SK-N-SH treated with all-trans-retinoic acid at 6 μM for 48 hours (cell line): ENCODE results near the gene AK6.

Experiments
- ATAC-seq: fragments of 200-7000 bp; cut with Tn5 transposase; 3 replicates; pipeline ENCODE4 v1.9.1; 2020; ENCODE audit warnings: mild to moderate bottlenecking, moderate library complexity
- ARNTL ChIP-seq: fragments of 450-650 bp; formaldehyde crosslinking; IDR thresholded peaks from 2 replicates; pipeline ENCODE4 v1.5.0; 2020; ENCODE audit warnings: low read depth, mild to moderate bottlenecking, moderate library complexity, borderline replicate concordance
- BACH2 ChIP-seq: fragments of 250-450 bp; sonication (Bioruptor Pico); IDR thresholded peaks from 2 replicates; pipeline ENCODE4 v1.9.0; 2021; ENCODE audit warnings: mild to moderate bottlenecking, borderline replicate concordance
- CREB5 ChIP-seq: fragments of 250-450 bp; sonication (Bioruptor Pico); IDR thresholded peaks from 2 replicates; pipeline ENCODE4 v1.5.1; 2020; ENCODE audit warnings: low read depth, mild to moderate bottlenecking, moderate library complexity
- CSDC2 ChIP-seq: fragments of 250-450 bp; sonication (Bioruptor Pico); IDR thresholded peaks from 2 replicates; pipeline ENCODE4 v1.5.0; 2020; ENCODE audit warnings: mild to moderate bottlenecking, moderate library complexity
- OSR1 ChIP-seq: fragments of 250-450 bp; sonication (Bioruptor Pico); IDR thresholded peaks from 2 replicates; pipeline ENCODE4 v1.8.0; 2022; ENCODE audit warnings: moderate library complexity, mild to moderate bottlenecking, inconsistent platforms
- POU6F1 ChIP-seq: fragments of 250-450 bp; sonication (Bioruptor Pico); IDR thresholded peaks from 2 replicates; pipeline ENCODE4 v1.8.0; 2021; ENCODE audit warnings: low read depth, mild to moderate bottlenecking, moderate library complexity, borderline replicate concordance
- PPARA ChIP-seq: fragments of 250-450 bp; sonication (Bioruptor Pico); IDR thresholded peaks from 2 replicates; pipeline ENCODE4 v1.5.0; 2020; ENCODE audit warnings: mild to moderate bottlenecking, borderline replicate concordance
- RARB ChIP-seq: fragments of 250-450 bp; sonication (Bioruptor Pico); IDR thresholded peaks from 2 replicates; pipeline ENCODE4 v1.8.0; 2021; ENCODE audit warnings: mild to moderate bottlenecking, moderate library complexity
- SNAI2 ChIP-seq: fragments of 250-450 bp; sonication (Bioruptor Pico); IDR thresholded peaks from 2 replicates; pipeline ENCODE4 v1.5.0; 2020; ENCODE audit warnings: mild to moderate bottlenecking, moderate library complexity
- TCF4 ChIP-seq: fragments of 250-450 bp; sonication (Bioruptor Pico); IDR thresholded peaks from 2 replicates; pipeline ENCODE4 v1.8.0; 2021; ENCODE audit warnings: mild to moderate bottlenecking, moderate library complexity, borderline replicate concordance
- TSHZ2 ChIP-seq: fragments of 250-450 bp; sonication (Bioruptor Pico); IDR thresholded peaks from 2 replicates; pipeline ENCODE4 v1.5.0; 2020; ENCODE audit warnings: mild to moderate bottlenecking, moderate library complexity
- ZC3H10 ChIP-seq: fragments of 250-450 bp; sonication (Bioruptor Pico); IDR thresholded peaks from 2 replicates; pipeline ENCODE4 v1.5.1; 2021; ENCODE audit warnings: mild to moderate bottlenecking, moderate library complexity
- ZFP30 ChIP-seq: fragments of 450-650 bp; formaldehyde crosslinking; IDR thresholded peaks from 2 replicates; pipeline ENCODE4 v1.5.0; 2022; ENCODE audit warnings: mild to moderate bottlenecking, moderate library complexity
- ZNF565 ChIP-seq: fragments of 450-650 bp; formaldehyde crosslinking; conservative IDR thresholded peaks from 2 replicates; pipeline ENCODE4 v1.5.0; 2020; ENCODE audit warnings: low read depth, mild to moderate bottlenecking, moderate library complexity
- ZNF8 ChIP-seq: fragments of 450-650 bp; formaldehyde crosslinking; IDR thresholded peaks from 2 replicates; pipeline ENCODE4 v1.5.0; 2020; ENCODE audit warnings: mild to moderate bottlenecking, moderate library complexity
- TF ChIP-seq, protein P1 (sequence below): fragments of 250-450 bp; sonication (Bioruptor Pico); IDR thresholded peaks from 2 replicates; pipeline ENCODE4 v1.8.0; 2020; ENCODE audit warnings: mild to moderate bottlenecking, moderate library complexity, borderline replicate concordance
- TF ChIP-seq, protein P2 (sequence below): fragments of 250-450 bp; sonication (Bioruptor Pico); IDR thresholded peaks from 2 replicates; pipeline ENCODE4 v1.5.1; 2021; ENCODE audit warnings: mild to moderate bottlenecking, moderate library complexity

Gene AK6

GRCh38 chr5:69359699-69360098, 9.6 kb downstream of the AK6 start:
- ATAC-seq, result no peak
- no peak for TF ChIP-seq PPARA
- no peak for TF ChIP-seq SNAI2 (CRISPR knock-in tag)
- no peak for TF ChIP-seq ARNTL (CRISPR knock-in tag)
- no peak for TF ChIP-seq ZC3H10 (CRISPR knock-in tag)
- TF ChIP-seq, protein P1, sequence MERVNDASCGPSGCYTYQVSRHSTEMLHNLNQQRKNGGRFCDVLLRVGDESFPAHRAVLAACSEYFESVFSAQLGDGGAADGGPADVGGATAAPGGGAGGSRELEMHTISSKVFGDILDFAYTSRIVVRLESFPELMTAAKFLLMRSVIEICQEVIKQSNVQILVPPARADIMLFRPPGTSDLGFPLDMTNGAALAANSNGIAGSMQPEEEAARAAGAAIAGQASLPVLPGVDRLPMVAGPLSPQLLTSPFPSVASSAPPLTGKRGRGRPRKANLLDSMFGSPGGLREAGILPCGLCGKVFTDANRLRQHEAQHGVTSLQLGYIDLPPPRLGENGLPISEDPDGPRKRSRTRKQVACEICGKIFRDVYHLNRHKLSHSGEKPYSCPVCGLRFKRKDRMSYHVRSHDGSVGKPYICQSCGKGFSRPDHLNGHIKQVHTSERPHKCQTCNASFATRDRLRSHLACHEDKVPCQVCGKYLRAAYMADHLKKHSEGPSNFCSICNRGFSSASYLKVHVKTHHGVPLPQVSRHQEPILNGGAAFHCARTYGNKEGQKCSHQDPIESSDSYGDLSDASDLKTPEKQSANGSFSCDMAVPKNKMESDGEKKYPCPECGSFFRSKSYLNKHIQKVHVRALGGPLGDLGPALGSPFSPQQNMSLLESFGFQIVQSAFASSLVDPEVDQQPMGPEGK (CRISPR knock-in tag), result no peak
- TF ChIP-seq TCF4 (CRISPR knock-in tag), result no peak
- TF ChIP-seq ZNF565 (CRISPR knock-in tag), result no peak
- no peak for TF ChIP-seq POU6F1 (CRISPR knock-in tag)
- TF ChIP-seq OSR1 (CRISPR knock-in tag), result no peak
- TF ChIP-seq TSHZ2 (CRISPR knock-in tag), result no peak
- TF ChIP-seq ZNF8, result no peak
- TF ChIP-seq CSDC2, result no peak
- TF ChIP-seq RARB (CRISPR knock-in tag), result no peak

GRCh38 chr5:69350664-69351063, 18.7 kb downstream of the AK6 start:
- ATAC-seq, result no peak
- no peak for TF ChIP-seq TSHZ2 (CRISPR knock-in tag)
- no peak for TF ChIP-seq BACH2 (CRISPR knock-in tag)
- peak; percentile 78 for TF ChIP-seq ZNF8
- no peak for TF ChIP-seq ARNTL (CRISPR knock-in tag)

GRCh38 chr5:69343083-69343482, 26.2 kb downstream of the AK6 start:
- ATAC-seq, result no peak

DNA sequence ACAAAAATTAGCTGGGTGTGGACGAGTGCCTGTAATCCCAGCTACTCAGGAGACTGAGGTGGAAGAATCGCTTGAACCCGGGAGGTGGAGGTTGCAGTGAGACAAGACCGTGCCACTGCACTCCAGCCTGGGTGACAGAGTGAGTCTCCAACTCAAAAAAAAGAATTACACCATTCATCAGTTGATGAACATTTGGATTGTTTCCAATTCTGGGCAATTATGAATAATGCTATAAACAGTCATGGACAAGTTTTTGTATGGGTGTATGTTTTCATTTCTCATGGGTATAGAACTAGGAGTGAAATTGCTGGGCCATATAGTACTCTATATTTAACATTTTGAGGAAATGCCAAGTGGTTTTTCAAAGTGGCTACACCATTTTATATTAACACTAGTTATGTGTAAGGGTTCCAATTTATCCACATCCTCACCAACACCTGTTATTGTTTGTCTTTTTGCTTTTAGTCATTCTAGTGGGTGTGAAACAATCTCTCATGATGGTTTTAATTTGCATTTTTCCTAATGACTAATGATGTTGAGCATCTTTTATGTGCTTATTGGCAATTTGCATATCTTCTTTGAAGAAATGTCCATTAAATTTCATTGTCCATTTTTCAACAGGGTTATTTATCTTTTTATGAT, 27.7 kb downstream of the AK6 start:
- no peak for ATAC-seq

More at GRCh38 chr5:69343083-69343482, 26.2 kb downstream of the AK6 start:
- no peak for TF ChIP-seq ZNF565 (CRISPR knock-in tag)

More for the DNA sequence above, 27.7 kb downstream of the AK6 start:
- TF ChIP-seq, protein P2, sequence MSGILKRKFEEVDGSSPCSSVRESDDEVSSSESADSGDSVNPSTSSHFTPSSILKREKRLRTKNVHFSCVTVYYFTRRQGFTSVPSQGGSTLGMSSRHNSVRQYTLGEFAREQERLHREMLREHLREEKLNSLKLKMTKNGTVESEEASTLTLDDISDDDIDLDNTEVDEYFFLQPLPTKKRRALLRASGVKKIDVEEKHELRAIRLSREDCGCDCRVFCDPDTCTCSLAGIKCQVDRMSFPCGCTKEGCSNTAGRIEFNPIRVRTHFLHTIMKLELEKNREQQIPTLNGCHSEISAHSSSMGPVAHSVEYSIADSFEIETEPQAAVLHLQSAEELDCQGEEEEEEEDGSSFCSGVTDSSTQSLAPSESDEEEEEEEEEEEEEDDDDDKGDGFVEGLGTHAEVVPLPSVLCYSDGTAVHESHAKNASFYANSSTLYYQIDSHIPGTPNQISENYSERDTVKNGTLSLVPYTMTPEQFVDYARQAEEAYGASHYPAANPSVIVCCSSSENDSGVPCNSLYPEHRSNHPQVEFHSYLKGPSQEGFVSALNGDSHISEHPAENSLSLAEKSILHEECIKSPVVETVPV, result no peak
- TF ChIP-seq POU6F1 (CRISPR knock-in tag), result no peak
- TF ChIP-seq ARNTL (CRISPR knock-in tag), result no peak
- no peak for TF ChIP-seq CSDC2
- TF ChIP-seq, protein P1 (CRISPR knock-in tag), result no peak
- TF ChIP-seq RARB (CRISPR knock-in tag), result no peak
- TF ChIP-seq CREB5, result no peak
- no peak for TF ChIP-seq ZNF8
- TF ChIP-seq ZFP30 (CRISPR knock-in tag), result no peak
